CD4-positive, alpha-beta T cell (primary cell): ENCODE results near the gene PTPRN2. TPM values are rescaled to one million over a fixed set of nuclear protein-coding genes. Genes with fewer than 3 reads are reported as not detected.

Source experiments
- ATAC-seq: fragments of 200-7000 bp; cut with Tn5 transposase; one replicate; pipeline ENCODE4 v1.10.0; 2022; ENCODE audit warnings: mild to moderate bottlenecking; ENCODE audit not compliant: poor library complexity
- CTCF ChIA-PET: fragments of 350-600 bp; sonication (Branson Sonifier 250); formaldehyde crosslinking; loops from one replicate; lab custom pipeline; 2021; ENCODE audit warnings: antibody characterized with exemption, inconsistent platforms; lab: Charles Lee
- POLR2A ChIA-PET: fragments of 350-600 bp; sonication (Branson Sonifier 250); formaldehyde crosslinking; loops from one replicate; lab custom pipeline; 2021; ENCODE audit warnings: antibody characterized with exemption, inconsistent platforms; lab: Charles Lee
- DNase-seq, 14 experiments: peaks; one replicate each; pipeline ENCODE4 v3.0.0-alpha.2; 2013 to 2020; ENCODE audit warnings: mixed read lengths in 2 of 14
- H3K27ac ChIP-seq, 2 donors: one replicate each; pipeline versions ENCODE4 v1.5.1 to v1.7.0; 2013; ENCODE audit warnings: low read length in 2 of 2, low read depth in 1 of 2, mild to moderate bottlenecking in 1 of 2
- H3K27me3 ChIP-seq, 2 experiments: 1 replicate in 1 of 2; 2 replicates in 1 of 2; pipeline versions ENCODE4 v1.6.1 to v1.7.0; 2013; ENCODE audit warnings: low read length in 2 of 2, control low read depth in 1 of 2, mild to moderate bottlenecking in 1 of 2, moderate library complexity in 1 of 2; ENCODE audit not compliant: insufficient read depth in 2 of 2, control insufficient read depth in 1 of 2
- H3K36me3 ChIP-seq: one replicate; pipeline ENCODE4 v1.6.1; 2013; ENCODE audit warnings: low read length, control low read depth; ENCODE audit not compliant: insufficient read depth
- H3K4me1 ChIP-seq: one replicate; pipeline ENCODE4 v1.6.1; 2013; ENCODE audit warnings: low read length, control low read depth; ENCODE audit not compliant: insufficient read depth
- H3K4me3 ChIP-seq: one replicate; pipeline ENCODE4 v1.5.1; 2013; ENCODE audit warnings: mild to moderate bottlenecking, low read length, moderate library complexity
- H3K9me3 ChIP-seq, 2 experiments: 1 replicate in 1 of 2; 2 replicates in 1 of 2; pipeline versions ENCODE4 v1.6.1 to v1.7.0; 2013; ENCODE audit warnings: low read length in 2 of 2, mild to moderate bottlenecking in 2 of 2, control low read depth in 1 of 2, moderate library complexity in 1 of 2; ENCODE audit not compliant: control insufficient read depth in 1 of 2, insufficient read depth in 1 of 2
- H3K27ac Mint-ChIP-seq: one replicate; pipeline ENCODE4 v1.8.0; 2020; ENCODE audit warnings: mixed read lengths
- H3K27me3 Mint-ChIP-seq: one replicate; pipeline ENCODE4 v1.8.0; 2021; ENCODE audit warnings: mixed read lengths
- H3K36me3 Mint-ChIP-seq: one replicate; pipeline ENCODE4 v1.8.0; 2021; ENCODE audit warnings: low read depth, mixed read lengths
- H3K4me1 Mint-ChIP-seq: one replicate; pipeline ENCODE4 v1.8.0; 2021; ENCODE audit warnings: low read depth, mixed read lengths
- H3K4me3 Mint-ChIP-seq: one replicate; pipeline ENCODE4 v1.8.0; 2020; ENCODE audit warnings: mild to moderate bottlenecking, mixed read lengths
- H3K9me3 Mint-ChIP-seq: one replicate; pipeline ENCODE4 v1.8.0; 2020; ENCODE audit warnings: mixed read lengths
- CTCF ChIP-seq: fragments of 200-600 bp; IDR thresholded peaks from one replicate; pipeline ENCODE4 v1.8.0; 2022; ENCODE audit warnings: antibody characterized with exemption, mild to moderate bottlenecking
- intact Hi-C, 2 experiments: fragments of 100-400 bp; cut with DNase I in 1 of 2; cut with micrococcal nuclease in 1 of 2; formaldehyde crosslinking; loops; one replicate each; pipeline versions ENCODE4 v1.15.1 to v1.9.0; 2023 to 2025; cut with DNase I, micrococcal nuclease
- total RNA-seq, 174 experiments: library from RNA in 2 of 174; stranded (reverse) in 2 of 174; gene quantifications; one replicate each; pipeline ENCODE4 v1.2.3 and lab custom pipeline; 2021 to 2026

PTPRN2 gene
- total RNA-seq, 2 experiments from 2014 or later, result 0.34 to 0.44 TPM

GRCh38 chr7:157683747-157684156, 903.9 kb downstream of the PTPRN2 start:
- no peaks in the 10 kb centered on the region for H3K36me3 ChIP-seq
- peaks cover 26% of the 10 kb centered on the region for H3K4me1 ChIP-seq
- peaks cover 42% of the 10 kb centered on the region for H3K4me1 Mint-ChIP-seq
- H3K36me3 Mint-ChIP-seq, result no peaks in the 10 kb centered on the region
- peaks cover 0 to 20% of the 10 kb centered on the region in 2 experiments for H3K9me3 ChIP-seq
- ChIA-PET CTCF (no interaction called here), POLR2A (no interaction called here)
- H3K27ac ChIP-seq, result no peak overlapping the region
- DNase-seq, result no peak
- peak overlapping the region; percentile 12 for H3K4me3 Mint-ChIP-seq
- H3K27me3 Mint-ChIP-seq, result peaks cover 83% of the 10 kb centered on the region
- no peaks in the 10 kb centered on the region for H3K9me3 Mint-ChIP-seq
- H3K27me3 ChIP-seq, result peaks cover 69 to 83% of the 10 kb centered on the region in 2 experiments
- ATAC-seq, result no peak
- no peak overlapping the region for H3K4me3 ChIP-seq
- intact Hi-C loops, result no loop called here
- no peak overlapping the region for H3K27ac Mint-ChIP-seq
- no peak for TF ChIP-seq CTCF

- Histone ChIP-seq H3K36me3 (no peaks in the 10 kb centered on the region), H3K9me3 (peaks cover 0 to 13% of the 10 kb centered on the region in 2 experiments), H3K4me3 (no peak overlapping the region), H3K27ac (no peak overlapping the region), H3K4me1 (peaks cover 21% of the 10 kb centered on the region), H3K27me3 (peaks cover 68 to 83% of the 10 kb centered on the region in 2 experiments)
- ChIA-PET CTCF (no interaction called here), POLR2A (interaction anchor here (0.6 kb wide), 1 partner anchor 190 kb away, joined by 3 read pairs; no protein-coding TSS in a partner anchor)
- H3K27me3 Mint-ChIP-seq, result peaks cover 84% of the 10 kb centered on the region
- peak overlapping the region; percentile 12 for H3K4me3 Mint-ChIP-seq
- no peaks in the 10 kb centered on the region for H3K9me3 Mint-ChIP-seq
- intact Hi-C loops, result no loop called here
- ATAC-seq (no peak), DNase-seq (no peak)
- peaks cover 38% of the 10 kb centered on the region for H3K4me1 Mint-ChIP-seq
- no peak overlapping the region for H3K27ac Mint-ChIP-seq
- TF ChIP-seq CTCF, result no peak
- H3K36me3 Mint-ChIP-seq, result no peaks in the 10 kb centered on the region
Measured at GRCh38 chr7:157682946-157683746, 904.5 kb downstream of the PTPRN2 start.

GRCh38 chr7:157682064-157682945, 905.3 kb downstream of the PTPRN2 start:
- H3K4me3 Mint-ChIP-seq, result no peak overlapping the region

More at GRCh38 chr7:157682064-157682945, 905.3 kb downstream of the PTPRN2 start:
- Mint-ChIP-seq H3K4me1 (peaks cover 34% of the 10 kb centered on the region), H3K27me3 (peaks cover 84% of the 10 kb centered on the region), H3K36me3 (no peaks in the 10 kb centered on the region), H3K27ac (no peak overlapping the region), H3K9me3 (no peaks in the 10 kb centered on the region)
- Histone ChIP-seq H3K27ac (no peak overlapping the region), H3K4me1 (peaks cover 21% of the 10 kb centered on the region), H3K27me3 (peaks cover 68 to 76% of the 10 kb centered on the region in 2 experiments), H3K36me3 (no peaks in the 10 kb centered on the region), H3K9me3 (peaks cover 0 to 13% of the 10 kb centered on the region in 2 experiments), H3K4me3 (no peak overlapping the region)
- no peak for TF ChIP-seq CTCF
- DNase-seq, result no peak
- intact Hi-C loops, result no loop called here
- POLR2A ChIA-PET, result no interaction called here
- no peak for ATAC-seq
- CTCF ChIA-PET, result no interaction called here
